DMS 273 treated with DMSO at 0.1 percent for 48 hours (cell line): ENCODE measurements around the gene CDC42BPB.
"Not testable (repeated sequence)": the region's sequence is repeated elsewhere in the genome, so short reads cannot be mapped to it uniquely, and the experiment has no call there.

Experiments
- DNase-seq: peaks from one replicate; lab custom pipeline; 2025; lab: John Stamatoyannopoulos, UW

The CDC42BPB gene

DNA sequence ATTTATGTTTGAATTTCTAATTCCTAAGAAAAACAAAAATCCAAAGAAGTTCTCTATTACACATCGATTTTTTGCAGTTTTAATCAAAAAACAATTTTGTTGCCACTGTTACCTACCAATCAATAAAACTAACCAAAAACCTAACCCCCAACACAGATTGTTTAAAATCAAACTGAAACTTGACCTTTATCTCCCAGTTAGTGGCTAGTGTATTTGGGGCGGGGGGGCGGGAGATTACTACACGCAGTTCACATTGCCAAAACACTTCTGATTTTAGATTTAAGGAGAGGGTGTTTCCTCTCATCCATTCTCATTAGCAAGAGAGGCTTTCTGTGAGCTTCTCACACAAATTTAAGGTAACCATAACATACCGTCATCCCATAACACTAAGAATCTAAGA lies 6.4 kb downstream of the CDC42BPB start:
- DNase-seq = no peak

DNA sequence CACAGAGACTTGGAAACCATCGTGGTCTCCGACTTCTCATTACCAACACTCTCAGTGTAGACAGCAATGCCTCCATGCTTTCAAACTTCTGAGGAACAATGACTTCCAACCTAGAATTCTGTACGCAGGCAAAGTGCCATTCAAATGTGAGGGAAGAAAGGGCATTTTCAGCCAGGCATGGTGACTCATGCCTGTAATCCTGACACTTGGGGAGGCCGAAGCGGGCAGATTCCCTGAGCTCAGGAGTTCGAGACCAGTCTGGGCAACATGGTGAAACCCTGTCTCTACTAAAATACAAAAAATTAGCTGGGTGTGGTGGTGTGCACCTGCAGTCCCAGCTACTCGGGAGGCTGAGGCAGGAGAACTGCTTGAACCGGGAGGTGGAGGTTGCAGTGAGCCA lies 9.9 kb downstream of the CDC42BPB start:
- not testable (repeated sequence) for DNase-seq

DNA sequence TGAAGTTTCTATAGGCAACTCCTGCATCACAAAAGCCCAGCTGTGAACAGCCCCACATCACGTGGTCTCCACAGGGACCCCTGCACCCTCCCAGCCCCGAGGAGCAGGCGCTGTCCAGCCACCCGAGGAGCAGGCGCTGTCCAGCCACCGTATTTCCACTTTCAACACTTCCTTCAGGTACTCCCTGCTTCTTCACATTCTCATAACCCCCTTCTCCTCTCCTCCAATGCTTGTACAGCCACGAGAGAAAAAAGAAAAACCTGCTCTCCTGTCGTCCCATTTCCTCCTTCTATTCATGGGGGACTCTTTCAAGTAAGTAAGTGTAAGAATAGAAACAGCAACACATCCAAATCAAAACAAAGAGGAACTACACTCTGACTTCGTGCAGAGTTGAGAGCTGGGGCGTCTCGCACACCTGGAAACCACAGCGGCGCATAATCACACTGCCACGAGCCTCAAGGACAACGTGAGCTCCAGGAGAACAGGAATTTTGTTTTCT lies 11.9 kb downstream of the CDC42BPB start:
- no peak for DNase-seq

DNA sequence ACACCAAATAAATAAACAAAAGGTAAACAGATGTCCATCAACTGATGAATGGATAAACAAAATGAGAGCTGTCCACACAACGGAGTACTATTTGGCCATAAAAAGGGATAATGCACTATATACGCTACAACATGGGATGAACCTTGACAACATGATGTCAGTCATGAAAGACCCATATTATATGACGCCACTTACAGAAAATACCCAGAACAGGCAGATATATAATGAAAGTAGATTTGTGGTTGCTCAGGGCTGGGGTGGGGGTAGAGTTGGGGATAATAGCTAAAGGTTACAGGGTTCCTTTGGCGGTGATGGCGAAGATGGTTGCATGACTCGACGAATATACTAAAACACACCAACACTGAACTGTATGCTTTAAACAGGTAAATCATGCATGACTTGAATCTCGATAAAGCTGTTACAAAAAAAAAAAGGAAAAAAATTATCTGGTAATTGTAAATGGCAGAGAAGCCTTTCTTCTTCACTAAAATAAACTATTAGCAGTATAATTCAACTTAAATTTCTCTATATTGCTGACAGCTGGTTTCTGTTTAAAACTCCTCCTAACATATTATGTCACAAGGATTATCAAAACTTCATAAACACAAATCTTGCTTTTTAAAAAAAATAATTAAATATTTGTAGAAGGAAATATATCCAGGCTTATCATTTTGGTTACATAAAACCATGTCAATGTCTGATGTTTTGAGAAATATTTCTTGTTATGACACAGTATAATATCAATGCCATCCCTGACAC lies 13.9 kb downstream of the CDC42BPB start:
- DNase-seq = no peak

DNA sequence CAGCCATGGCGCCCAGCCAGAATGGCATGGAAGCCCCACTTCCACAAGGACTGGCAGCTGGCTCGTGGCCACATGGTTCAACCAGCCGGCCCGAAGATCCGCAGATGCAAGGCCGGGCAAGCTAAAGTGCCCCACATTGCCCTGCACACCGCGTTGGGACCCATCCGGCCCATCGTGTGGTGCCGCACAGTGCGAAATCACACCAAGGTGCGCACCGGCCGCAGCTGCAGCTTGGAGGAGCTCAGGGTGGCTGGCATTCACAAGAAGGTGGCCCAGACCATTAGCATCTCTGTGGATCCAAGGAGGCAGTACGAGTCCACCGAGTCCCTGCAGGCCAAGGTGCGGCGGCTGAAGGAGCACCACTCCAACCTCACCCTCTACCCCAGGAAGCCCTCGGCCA lies 15.9 kb downstream of the CDC42BPB start:
- DNase-seq = no peak

DNA sequence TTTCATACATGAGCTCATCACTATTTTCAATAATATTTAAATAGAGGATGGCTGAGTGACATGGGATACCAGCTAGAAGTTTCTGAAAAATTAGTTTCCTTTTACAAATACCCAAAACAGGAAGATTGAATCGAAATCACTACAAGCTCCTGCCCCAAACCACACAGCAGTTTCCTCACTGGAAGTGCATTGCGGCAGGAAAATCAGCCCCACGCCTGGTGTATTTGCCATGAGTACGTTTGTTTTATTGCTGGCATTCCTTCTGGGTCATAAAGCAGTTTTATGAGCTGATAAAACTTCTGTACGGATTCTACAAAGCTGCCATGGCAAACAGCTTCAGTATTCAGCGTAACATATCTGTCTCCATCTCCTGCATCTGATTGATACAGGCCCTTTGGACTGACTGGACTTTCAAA lies 23.7 kb downstream of the CDC42BPB start:
- no peak for DNase-seq

DNA sequence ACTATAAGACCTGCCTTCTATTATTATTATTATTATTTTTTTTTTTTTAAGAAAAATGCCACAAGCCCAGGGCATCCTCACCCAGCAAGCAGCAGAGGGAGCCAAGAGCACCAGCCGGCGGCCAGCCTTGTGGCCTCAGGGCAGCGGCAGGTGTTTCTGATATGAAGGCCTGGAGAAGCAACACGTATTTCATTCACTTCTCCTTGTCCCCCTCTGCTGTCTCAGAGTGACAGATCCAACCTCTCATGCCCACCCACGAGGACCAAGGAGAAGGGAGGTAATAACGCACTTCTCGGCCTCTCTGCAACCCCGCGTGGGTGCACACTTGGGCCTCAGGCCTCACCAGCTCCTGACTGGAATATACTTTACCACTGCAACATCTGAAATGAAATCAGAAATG lies 25.4 kb downstream of the CDC42BPB start:
- no peak for DNase-seq

DNA sequence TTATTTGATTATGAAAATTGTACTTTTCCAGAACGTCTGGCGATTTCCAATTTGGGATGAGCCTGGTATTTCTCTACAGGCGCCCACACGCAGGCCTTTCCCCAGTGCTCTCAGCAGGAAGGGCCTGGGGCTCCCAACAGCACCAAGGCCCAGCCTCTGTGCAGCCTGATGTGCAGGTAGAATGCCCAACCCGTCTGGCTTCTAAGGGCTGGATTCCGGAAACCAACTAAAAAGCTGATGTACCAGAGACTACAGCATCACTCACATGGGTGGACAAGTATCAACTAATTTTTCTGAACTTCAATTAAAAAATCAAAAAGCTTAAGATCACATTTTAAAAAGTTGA lies 25.8 kb downstream of the CDC42BPB start:
- DNase-seq = no peak

DNA sequence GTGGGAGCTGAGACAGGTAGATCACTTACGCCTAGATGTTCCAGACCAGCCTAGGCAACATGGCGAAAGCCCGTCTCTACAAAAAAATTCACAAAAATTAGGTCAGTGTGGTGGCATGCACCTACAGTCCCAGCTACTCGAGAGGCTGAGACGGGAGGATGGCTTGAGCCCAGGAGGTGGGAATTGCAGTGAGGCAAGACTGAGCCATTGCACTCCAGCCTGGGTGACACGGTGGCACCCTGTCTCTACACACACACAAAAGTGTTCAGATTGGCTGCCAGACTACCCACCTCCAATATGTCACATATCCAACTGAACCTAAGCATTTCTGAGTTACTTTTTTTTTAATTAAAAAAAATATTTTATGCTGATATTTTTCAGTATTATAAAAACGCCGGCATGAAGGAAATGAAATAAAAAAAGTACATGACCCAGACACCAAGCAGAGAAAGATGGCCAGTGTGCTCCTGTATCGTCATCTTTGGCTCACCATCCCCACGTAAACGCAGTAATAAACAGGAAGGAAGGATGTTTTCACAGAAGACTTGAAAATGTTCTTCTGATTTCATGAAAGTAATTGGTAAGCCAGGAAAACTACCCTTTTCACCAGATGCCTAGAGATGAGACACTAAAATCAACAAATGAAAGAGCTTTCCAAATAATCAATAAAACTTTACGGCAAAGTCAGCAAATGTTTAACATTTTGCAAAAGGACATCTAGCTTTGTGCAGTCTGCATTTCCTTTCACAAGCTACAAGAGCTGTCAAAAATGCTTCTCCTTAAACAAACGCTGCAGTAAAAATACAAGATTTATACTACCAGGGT lies 26.4 kb downstream of the CDC42BPB start:
- no peak for DNase-seq

DNA sequence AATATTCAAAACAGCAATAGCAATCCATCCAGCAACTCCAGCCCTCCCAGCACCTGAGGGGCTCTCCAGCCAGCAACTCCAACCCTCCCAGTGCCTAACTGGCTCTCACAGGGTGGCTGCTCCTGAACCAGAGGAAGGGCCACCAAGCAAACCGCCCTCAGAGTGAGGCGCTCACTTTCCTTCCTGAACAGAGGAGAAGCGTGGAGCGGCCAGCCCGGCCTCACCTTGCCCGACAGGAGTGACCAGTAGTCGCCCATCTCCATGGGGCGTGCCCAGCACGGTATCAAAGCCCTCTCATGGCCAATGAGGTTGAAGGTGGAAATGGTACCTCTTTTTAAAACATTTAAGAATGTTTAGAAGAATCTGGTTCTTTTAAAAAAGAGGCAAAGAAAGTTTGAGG lies 27.4 kb downstream of the CDC42BPB start:
- no peak for DNase-seq

DNA sequence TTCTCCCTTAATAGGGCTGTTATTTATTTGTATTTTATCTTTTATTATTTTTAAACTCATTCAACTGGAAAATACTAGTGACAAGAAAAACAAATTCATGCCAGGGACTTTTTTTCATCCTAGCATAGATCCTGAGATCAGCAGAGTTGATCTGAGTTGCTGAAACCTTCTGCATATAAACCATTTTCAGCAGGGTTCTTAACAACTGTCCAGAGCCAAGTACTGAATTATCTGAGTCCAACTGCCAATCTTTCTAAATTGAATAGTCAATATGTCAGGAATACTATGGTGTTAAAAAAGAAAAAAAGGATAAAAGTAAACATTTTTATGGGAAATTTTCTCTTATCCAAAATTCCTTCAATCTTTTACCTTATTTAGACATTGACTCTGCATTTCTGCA lies 28.6 kb downstream of the CDC42BPB start:
- DNase-seq = no peak

DNA sequence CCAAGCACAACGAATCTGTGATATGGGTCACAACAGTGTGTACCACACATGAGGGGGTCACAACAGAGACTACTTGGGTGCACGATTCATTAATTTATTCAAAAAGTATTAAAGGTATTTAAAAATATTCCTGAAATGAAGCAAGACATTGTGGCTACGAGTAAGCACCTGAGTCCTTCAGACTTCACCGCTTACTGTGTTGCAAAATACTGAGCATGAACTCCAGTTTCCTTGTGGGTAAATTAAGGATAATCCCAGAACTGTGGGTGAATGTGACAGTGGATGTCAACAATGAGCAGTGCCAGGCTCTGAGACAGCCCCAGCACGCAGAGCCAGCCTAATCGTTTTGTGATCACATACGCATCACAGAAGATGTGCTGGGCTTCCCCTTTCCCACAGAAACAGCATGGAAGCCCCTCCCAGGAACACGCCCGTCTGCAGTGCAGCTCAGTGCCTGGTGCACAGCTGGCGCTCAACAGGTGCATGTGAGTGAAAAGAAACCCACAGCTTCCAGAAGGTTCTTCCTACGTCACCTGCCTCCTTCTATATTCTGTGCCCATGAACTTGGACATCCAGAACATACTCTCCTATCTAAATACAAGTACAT lies 29.1 kb downstream of the CDC42BPB start:
- DNase-seq = no peak

DNA sequence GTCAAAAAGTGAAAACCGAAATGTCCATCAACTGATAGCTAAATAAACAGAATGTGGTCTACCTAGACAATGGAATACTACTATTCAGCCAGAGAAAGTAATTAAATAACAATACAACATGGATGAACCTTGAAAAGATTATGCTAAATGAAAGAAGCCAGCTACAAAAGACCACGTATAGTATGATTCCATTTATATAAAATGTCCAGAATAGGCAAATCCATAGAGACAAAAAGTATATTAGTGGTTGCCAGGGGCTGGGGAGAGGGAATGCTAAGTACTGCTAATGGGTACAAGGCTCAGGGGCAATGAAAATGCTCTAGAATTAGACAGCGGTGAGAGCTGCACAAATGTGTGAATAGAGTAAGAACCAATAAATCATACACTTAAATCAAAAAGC lies 29.9 kb downstream of the CDC42BPB start:
- no peak for DNase-seq

DNA sequence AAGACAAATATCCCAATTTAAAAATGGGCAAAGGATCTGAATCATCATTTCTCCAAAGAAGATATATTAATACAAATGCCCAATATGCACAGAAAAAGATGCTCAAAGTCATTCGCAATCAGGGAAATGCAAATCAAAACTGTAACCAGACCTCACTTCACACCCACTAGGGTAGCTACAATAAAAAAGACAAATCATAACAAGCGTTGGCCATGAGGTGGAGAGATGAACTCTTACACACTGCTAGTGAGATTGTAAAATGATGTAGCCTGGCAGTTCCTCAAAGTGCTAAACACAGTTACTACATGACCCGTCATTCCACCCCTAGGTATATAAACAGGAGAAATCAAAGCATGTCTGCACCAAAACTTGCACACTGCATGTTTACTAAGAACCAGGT lies 30.4 kb downstream of the CDC42BPB start:
- no peak for DNase-seq

DNA sequence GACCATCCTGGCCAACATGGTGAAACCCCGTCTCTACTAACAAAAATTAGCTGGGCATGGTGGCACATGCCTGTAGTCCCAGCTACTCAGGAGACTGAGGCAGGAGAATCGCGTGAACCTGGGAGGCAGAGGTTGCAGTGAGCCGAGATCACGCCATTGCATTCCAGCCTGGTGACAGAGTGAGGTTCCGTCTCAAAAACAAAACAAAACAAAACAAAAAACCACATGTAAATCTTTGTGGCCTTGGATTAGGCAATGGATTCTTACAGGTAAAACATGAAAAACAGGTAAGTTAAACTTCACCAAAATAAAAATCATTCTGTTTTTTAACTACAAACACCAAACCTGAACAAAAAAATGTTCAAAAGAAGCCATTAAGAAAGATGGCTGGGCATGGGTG lies 31.2 kb downstream of the CDC42BPB start:
- DNase-seq = not testable (repeated sequence)

DNA sequence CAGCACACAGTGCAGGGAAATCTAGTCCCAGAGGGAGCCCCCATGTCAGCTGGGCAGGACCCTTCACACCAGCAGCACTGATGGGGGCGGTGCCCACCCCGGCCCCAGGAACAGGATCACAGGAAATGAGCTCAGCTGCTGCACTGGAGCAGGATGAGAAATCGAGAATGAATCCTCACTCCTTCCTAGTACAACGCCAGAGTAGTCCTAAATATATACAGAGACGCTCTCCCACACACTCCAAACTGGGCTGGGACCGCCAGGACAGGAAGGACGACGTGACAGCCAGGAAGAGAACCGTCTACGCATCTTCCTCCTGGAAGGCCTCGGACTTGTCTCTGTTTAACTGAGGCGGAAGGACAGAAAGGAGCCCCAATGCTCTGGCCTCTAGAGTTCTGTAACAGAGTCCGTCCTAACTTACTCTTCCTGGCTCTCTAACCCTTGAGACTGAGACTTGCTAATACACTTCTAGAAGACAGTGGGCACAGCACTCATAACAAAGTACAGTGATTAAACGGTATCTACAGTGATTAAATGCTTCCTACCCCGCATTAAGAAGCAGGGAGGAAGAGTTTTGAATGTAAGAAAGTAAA lies 33.4 kb downstream of the CDC42BPB start:
- DNase-seq = no peak

DNA sequence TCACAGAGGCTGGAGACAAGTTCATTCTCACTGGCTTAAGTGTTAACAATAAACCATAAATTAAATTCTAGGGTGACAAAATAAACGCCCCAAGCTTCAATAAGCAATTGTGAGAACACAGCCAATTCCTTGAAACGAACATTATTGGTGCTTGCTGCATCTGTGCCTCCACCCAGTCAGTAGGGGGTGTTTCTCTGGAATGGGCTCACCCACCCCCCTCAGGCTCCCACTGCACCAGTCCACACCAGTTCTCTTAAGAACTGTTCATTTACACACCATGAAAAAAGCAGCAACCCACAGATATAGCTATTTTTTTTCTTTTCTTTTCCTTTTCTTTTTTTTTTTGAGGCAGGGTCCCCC lies 34.7 kb downstream of the CDC42BPB start:
- DNase-seq = no peak

DNA sequence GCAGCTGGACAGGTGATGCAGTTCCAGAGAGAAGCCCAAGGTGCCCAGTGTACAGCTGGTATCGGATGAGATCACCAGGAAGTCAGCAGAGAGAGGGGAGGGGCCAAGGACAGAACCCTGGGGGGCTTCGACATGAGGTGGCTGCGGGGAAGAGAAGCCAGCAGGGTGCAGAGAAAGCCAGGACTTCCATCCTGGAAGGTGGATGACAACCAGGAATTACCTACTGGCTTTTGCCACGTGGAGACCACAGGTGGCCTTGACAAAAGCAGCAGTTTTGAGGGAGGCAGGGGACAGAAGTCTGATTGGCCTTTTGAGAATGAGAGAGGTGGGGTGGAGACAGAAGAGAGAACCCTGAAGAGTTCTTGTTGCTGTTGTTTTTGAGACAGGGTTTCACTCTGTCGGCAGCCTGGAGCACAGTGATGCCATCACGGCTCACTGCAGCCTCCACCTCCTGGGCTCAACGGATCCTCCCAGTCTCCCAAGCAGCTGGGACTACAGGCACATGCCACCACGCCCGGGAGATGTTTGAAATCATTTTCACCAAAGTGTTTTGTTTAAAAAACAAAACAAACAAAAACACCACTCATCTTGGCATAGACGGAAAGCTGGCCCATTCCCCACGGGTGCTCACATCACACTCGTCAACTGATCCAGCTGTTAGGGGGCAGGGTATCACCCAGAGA lies 35.2 kb downstream of the CDC42BPB start:
- DNase-seq = no peak

DNA sequence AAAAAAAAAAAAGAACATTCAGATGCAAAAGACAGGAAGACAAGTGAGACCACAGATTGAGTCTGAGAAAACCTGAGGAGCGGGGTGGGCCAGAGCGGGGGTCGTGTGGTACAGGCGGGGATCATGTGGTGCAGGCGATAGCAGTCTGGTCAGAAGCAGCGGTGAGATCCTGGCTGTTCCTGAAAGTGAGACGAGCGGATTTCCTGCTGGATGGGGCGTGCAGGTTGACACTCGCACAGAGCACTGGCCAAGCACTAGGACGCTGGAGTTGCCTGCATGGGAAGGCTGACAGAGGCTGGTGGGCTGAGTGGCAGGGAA lies 35.7 kb downstream of the CDC42BPB start:
- DNase-seq = no peak

DNA sequence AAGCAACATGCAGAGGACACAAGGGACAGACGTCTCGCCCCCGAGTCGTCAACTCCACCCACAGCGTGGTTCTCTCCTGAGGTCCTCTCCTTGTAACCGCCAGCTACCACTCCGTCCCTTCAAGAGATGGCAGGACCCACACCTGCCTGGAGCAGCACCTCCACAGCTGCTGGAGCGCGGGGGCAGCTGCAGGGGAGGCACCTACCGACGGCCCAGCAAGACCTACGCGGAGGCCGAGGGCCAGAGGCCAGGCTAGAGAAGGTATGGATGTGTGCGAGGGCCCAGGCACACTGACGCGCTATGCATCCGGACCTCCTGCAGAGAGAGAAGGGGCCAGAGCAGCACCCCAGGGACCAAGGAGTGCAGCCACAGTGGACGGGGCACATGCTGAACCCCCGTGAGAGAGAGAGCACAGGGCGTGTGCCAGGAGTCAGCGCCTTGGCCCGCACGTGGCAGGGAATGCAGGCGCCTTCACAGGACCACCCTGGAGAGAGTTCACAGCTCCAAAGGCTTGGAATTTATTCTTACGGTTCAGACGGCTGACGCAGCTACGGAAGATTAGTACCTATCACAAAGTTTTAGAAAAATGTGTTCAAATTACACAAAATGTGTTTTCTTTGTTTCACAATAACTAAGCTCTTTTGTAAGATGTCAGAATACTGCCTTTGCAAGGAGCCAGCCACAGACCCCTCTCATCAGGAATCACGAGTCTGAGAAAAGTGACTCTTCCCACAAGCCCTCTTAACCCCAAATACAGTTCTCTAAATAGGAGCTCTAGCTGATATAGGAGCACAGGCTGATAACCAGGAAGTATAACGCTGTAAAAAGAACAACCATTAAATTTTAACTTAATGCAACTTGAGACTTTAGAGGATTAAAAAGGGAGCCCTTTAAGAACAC lies 36.8 kb downstream of the CDC42BPB start:
- DNase-seq = no peak

DNA sequence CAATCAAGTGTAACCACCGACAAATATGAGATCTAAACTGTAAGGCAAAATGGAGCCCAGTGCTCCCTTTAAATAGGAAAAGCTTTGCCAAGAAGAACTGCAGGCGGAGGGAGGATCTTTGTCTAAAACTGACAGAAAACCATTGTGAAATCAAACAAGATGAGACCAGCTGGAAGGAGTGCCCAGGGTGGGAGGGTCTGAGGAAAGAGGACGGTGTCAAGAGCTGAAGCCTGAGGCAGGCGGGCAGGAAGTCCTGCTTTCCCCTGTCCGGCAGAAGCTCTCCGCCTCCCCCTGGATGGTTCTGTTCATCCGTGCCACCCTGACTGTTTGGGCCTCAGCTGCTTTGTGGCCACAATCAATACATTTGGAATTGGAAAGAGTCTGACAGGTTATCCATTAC lies 37.5 kb downstream of the CDC42BPB start:
- DNase-seq = no peak
